NB4 (cell line): ENCODE results near the gene POLG.

Source experiments
- DNase-seq: peaks from one replicate; pipeline ENCODE4 v3.0.0; 2010; ENCODE audit warnings: low read depth
- H3K4me3 ChIP-seq: one replicate; pipeline ENCODE4 v1.5.1; 2011; ENCODE audit warnings: mild to moderate bottlenecking, low read depth, low read length, moderate library complexity
- MAX ChIP-seq: IDR thresholded peaks from 2 replicates; pipeline ENCODE4 v1.6.1; 2011; ENCODE audit warnings: low read depth, low read length
- MYC ChIP-seq: IDR thresholded peaks from 2 replicates; pipeline ENCODE4 v1.6.1; 2011; ENCODE audit warnings: low read depth, low read length
- POLR2A ChIP-seq: IDR thresholded peaks from 2 replicates; pipeline ENCODE4 v1.6.1; 2011; ENCODE audit warnings: mild to moderate bottlenecking; ENCODE audit not compliant: insufficient read length; ENCODE audit errors: extremely low read depth
- TF ChIP-seq, protein P1 (sequence below): IDR thresholded peaks from one replicate; pipeline ENCODE4 v1.5.1; 2012; ENCODE audit warnings: low read depth, low read length

POLG gene

GRCh38 chr15:89325039-89325803, 9.4 kb downstream of the POLG start:
- no peak for DNase-seq
- TF ChIP-seq, protein P1, sequence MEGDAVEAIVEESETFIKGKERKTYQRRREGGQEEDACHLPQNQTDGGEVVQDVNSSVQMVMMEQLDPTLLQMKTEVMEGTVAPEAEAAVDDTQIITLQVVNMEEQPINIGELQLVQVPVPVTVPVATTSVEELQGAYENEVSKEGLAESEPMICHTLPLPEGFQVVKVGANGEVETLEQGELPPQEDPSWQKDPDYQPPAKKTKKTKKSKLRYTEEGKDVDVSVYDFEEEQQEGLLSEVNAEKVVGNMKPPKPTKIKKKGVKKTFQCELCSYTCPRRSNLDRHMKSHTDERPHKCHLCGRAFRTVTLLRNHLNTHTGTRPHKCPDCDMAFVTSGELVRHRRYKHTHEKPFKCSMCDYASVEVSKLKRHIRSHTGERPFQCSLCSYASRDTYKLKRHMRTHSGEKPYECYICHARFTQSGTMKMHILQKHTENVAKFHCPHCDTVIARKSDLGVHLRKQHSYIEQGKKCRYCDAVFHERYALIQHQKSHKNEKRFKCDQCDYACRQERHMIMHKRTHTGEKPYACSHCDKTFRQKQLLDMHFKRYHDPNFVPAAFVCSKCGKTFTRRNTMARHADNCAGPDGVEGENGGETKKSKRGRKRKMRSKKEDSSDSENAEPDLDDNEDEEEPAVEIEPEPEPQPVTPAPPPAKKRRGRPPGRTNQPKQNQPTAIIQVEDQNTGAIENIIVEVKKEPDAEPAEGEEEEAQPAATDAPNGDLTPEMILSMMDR: no peak
- TF ChIP-seq POLR2A (no peak), MYC (no peak), MAX (no peak)
- no peak overlapping the region for H3K4me3 ChIP-seq

DNA sequence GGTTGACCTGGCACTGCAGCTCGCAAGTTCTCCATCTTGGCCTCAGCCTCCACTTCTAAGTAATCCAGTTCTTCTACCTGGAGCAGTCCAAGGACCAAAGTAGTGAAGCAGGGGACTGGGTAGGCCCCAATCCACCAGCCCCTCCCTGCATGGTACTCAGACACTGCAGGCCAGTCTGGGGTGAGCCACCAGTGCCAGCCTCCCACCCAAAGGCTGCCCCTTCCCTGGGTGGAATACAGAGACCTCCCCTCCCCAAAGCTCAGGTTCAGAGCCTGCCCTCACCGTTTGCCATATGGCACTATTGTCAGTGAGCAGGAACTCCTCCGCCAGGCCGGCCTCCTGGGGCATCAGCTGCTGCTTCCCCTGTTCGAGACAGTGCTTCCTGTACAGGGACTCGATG, 10.8 kb downstream of the POLG start:
- TF ChIP-seq MAX: no peak
- TF ChIP-seq, protein P1: no peak
- no peak for TF ChIP-seq POLR2A
- TF ChIP-seq MYC: no peak
- DNase-seq: no peak
- H3K4me3 ChIP-seq: no peak overlapping the region

DNA sequence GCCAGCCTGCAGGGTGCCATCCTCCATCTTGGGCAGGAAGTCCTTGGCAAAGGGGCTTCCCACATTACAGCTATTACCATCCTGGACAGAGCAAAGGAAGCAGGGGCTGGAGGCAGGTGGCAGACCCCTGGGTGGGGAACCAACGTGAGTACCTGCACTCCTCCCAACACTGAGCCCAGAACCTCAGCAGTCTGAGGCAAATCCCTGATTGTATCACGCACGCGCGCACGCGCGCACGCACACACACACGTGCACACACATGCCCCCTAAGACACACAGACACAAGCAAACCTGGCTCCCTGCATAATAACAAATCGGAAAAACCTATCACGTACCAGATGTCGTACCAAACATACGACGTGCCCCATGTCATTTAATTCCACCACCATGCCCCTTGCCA, 11.8 kb downstream of the POLG start:
- no peak overlapping the region for H3K4me3 ChIP-seq
- no peak for TF ChIP-seq MYC
- no peak for TF ChIP-seq MAX
- TF ChIP-seq, protein P1: no peak
- TF ChIP-seq POLR2A: no peak
- DNase-seq: no peak

DNA sequence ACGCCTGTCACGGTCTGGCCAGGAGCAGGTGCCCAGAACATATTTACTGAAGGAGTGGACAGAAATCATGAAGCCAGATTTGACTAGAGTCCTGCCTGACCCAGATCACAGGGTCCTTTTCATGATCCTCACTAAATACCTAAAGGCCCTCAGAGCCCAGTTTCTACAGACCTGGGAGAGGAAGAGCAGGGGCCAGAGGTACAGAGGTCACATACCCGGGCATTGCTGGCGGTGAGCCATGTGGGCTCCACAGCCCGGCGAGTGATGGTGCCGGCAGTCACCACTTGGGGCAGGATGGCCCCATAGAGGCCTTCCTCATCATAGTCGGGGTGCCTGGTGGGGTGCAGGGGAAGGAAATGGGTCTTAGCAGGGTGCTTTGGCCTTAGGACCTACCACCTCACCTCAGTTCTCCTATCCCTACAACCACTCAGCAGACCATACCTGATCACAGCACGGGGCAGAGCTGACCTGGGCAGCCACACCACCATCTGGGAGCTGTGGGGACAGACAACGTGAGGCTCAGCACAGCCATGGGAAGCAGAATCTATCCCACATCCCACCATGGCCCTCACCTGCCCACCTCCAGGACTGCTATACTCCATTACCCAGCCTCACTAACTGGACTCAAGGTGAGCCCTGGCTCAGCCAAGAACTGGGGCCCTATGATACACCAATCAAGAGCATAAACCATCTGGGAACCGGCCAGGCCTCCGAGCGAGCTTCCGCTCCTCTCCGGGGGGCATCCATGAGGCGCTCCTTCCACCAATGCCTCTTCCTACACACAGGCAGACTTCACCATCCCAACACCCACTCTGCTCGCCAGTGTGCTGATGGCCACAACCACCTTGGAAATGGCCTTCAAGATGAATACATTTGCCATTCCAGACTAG, 12.9 kb downstream of the POLG start:
- DNase-seq: no peak
- H3K4me3 ChIP-seq: no peak overlapping the region
- TF ChIP-seq MAX: no peak
- TF ChIP-seq, protein P1: peak; percentile 25
- no peak for TF ChIP-seq MYC

DNA sequence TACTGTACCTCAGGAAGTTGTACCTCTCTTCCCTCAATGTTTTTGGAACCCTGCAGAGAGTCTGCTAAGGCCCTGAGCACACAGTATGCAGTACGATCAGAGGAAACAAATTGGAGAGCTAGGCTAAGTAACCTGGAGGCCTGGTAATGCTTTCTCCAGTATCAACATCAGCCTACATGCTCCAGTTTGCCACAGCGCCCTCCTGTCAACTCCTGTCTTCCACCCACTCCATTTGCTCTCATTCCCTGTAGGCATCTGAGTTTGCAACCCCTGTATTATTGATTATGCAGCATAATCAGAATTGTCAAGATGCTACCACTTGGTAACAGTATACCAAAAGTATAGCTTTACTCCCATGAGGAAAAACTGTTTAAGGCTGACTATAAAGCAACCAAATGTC, 14.4 kb downstream of the POLG start:
- DNase-seq: no peak
- no peak overlapping the region for H3K4me3 ChIP-seq
- TF ChIP-seq POLR2A: no peak
- TF ChIP-seq, protein P1: no peak
- no peak for TF ChIP-seq MYC
- TF ChIP-seq MAX: no peak
